NT2/D1 (cell line): ENCODE results near the gene RIMS4.

Experiments used
- SUZ12 ChIP-seq: IDR thresholded peaks from 2 replicates; pipeline ENCODE4 v1.6.1; 2011; ENCODE audit not compliant: insufficient read length, insufficient read depth; ENCODE audit errors: extremely low read depth
- YY1 ChIP-seq: IDR thresholded peaks from 2 replicates; pipeline ENCODE4 v1.6.1; 2011; ENCODE audit not compliant: insufficient read length, insufficient read depth
- ZNF274 ChIP-seq: IDR thresholded peaks from 2 replicates; pipeline ENCODE4 v1.6.1; 2011; ENCODE audit warnings: mild to moderate bottlenecking, low read depth, low read length

DNA sequence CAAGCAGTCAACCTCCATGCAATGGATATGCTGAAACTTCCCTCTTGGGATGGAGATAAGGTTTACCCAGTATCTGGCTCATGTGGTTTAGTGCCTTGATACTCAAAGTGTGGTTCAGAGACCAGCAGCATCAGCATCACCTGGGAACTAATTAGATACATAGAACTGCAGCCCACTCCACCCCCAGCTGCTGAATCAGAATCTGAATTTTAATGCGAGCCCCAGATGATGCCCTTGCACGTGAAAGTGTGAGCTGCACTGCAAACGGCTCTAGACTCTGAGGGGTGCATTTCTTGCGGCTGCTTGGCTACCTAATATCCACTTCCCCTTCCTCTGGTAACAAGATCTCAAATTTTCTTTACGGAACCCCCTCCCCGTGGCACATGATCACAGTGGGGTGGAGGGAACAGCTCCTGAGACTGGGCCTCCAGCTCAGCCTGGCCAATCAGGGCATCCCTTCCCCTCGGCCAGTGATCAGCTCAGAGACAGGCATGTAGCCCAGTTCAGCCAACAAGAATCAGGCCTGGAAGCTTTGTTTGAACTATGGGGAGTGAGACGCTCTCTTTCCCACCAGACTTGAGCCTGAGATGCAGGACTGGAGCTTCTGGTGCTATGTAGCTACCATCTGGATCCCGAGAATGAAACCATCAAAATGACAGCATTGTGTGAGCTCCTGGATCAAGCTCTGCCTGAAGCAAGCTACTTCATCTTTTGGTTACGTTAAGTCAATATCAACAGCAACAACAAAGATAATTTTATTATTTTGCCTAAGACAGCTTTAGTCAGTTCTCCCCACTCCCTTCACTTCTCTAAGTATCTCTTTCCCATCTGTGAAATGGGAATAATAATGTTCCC, 51.9 kb downstream of the RIMS4 start:
- TF ChIP-seq ZNF274: no peak
- no peak for TF ChIP-seq YY1
- TF ChIP-seq SUZ12: no peak
